AG04450 (cell line): ENCODE results near the gene UBXN6. TPM values are rescaled to one million over a fixed set of nuclear protein-coding genes. Genes with fewer than 3 reads are reported as not detected.

ENCODE experiments used
- CTCF ChIA-PET: fragments of 300-600, 350-600 bp; formaldehyde crosslinking; extraction: SDS; loops from one replicate; lab custom pipeline; 2022; ENCODE audit warnings: antibody characterized with exemption, inconsistent platforms; lab: Charles Lee
- POLR2A ChIA-PET: fragments of 350-600 bp; formaldehyde crosslinking; extraction: SDS; loops from one replicate; lab custom pipeline; 2021; ENCODE audit warnings: antibody characterized with exemption, inconsistent platforms; lab: Yijun Ruan, JAX
- DNase-seq: peaks from one replicate; pipeline ENCODE4 v3.0.0-alpha.2; 2011; ENCODE audit warnings: low read depth, low spot score
- H3K27ac ChIP-seq: one replicate; pipeline ENCODE4 v1.5.1; 2012; ENCODE audit warnings: low read depth, low read length, control low read depth
- H3K27me3 ChIP-seq: one replicate; pipeline ENCODE4 v1.6.0; 2012; ENCODE audit warnings: low read length; ENCODE audit not compliant: control insufficient read depth, insufficient read depth
- H3K4me3 ChIP-seq: 2 replicates; pipeline ENCODE4 v1.5.1; 2011; ENCODE audit warnings: mild to moderate bottlenecking, low read depth, low read length, control low read depth
- H3K9me3 ChIP-seq: 2 replicates; pipeline ENCODE4 v1.5.1; 2012; ENCODE audit warnings: low read length; ENCODE audit not compliant: control insufficient read depth, insufficient read depth
- polyA plus RNA-seq: library from polyadenylated mRNA; depleted of rRNA; stranded (reverse); fragments of >200 nt; gene quantifications from 2 replicates; pipeline ENCODE4 v1.2.3, GENCODE V29; 2011
- TF ChIP-seq, protein P1 (sequence below): IDR thresholded peaks from 2 replicates; pipeline ENCODE4 v1.5.1; 2011; ENCODE audit warnings: low read depth, low read length, control low read depth, inconsistent platforms

The UBXN6 gene
- polyA plus RNA-seq, 1 experiment: 45.2 TPM

DNA sequence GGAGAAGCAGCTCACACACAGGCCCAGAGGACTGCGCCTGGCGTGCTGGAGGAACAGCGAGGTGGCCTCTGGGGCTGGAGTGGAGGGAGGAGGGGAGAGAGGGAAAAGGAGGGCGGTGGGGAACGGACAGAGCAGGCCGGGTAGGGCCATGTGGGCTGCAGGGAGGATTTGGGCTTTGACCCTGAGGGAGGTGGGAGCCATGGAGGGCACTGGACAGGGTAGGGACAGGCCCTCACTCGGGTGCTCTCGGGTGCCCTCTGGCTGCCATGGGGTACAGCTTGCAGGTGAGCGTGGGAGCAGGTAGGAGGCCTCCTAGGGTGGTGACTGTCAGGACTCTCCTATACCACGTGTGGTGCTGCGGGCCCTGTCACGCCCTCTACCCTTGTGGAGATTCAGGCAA is 37.9 kb upstream of the UBXN6 start:
- H3K4me3 ChIP-seq: no peak overlapping the region
- no peaks in the 10 kb centered on the region for H3K27me3 ChIP-seq
- POLR2A ChIA-PET: interaction anchor here (1.0 kb wide), 1 partner anchor 14 kb away, joined by 3 read pairs; no protein-coding TSS in a partner anchor
- H3K9me3 ChIP-seq: no peaks in the 10 kb centered on the region; the same call in 1 of the 2 replicates
- TF ChIP-seq, protein P1, sequence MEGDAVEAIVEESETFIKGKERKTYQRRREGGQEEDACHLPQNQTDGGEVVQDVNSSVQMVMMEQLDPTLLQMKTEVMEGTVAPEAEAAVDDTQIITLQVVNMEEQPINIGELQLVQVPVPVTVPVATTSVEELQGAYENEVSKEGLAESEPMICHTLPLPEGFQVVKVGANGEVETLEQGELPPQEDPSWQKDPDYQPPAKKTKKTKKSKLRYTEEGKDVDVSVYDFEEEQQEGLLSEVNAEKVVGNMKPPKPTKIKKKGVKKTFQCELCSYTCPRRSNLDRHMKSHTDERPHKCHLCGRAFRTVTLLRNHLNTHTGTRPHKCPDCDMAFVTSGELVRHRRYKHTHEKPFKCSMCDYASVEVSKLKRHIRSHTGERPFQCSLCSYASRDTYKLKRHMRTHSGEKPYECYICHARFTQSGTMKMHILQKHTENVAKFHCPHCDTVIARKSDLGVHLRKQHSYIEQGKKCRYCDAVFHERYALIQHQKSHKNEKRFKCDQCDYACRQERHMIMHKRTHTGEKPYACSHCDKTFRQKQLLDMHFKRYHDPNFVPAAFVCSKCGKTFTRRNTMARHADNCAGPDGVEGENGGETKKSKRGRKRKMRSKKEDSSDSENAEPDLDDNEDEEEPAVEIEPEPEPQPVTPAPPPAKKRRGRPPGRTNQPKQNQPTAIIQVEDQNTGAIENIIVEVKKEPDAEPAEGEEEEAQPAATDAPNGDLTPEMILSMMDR: no peak
- DNase-seq: no peak
- H3K27ac ChIP-seq: no peak overlapping the region
- CTCF ChIA-PET: no interaction called here

DNA sequence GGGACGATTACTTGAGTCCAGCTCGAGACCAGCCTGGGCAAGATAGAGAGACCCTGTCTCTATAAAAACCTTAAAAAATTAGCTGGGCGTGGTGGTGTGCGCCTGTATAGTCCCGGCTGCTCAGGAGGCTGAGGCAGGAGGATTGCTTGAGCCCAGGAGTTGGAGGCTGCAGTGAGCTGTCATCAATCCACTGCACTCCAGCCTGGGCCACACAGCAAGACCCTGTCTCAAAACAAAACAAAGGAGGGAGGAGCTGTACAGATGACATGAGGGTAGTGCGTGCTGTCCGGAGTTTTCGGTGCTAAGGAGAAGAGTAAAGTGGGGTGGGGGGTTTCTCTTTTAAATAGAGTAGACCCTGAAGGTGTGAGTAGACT is 37.1 kb upstream of the UBXN6 start:
- ChIA-PET POLR2A (interaction anchor here (0.8 to 1.0 kb wide), 2 partner anchors 9 to 13 kb away, joined by 3 to 4 read pairs; no protein-coding TSS in a partner anchor), CTCF (interaction anchor here (0.6 kb wide), 1 partner anchor 17 kb away, joined by 3 read pairs; no protein-coding TSS in a partner anchor)
- no peak overlapping the region for H3K4me3 ChIP-seq
- no peak overlapping the region for H3K27ac ChIP-seq
- no peak for DNase-seq
- TF ChIP-seq, protein P1: no peak
- H3K9me3 ChIP-seq: no peaks in the 10 kb centered on the region; the same call in 1 of the 2 replicates
- H3K27me3 ChIP-seq: no peaks in the 10 kb centered on the region

DNA sequence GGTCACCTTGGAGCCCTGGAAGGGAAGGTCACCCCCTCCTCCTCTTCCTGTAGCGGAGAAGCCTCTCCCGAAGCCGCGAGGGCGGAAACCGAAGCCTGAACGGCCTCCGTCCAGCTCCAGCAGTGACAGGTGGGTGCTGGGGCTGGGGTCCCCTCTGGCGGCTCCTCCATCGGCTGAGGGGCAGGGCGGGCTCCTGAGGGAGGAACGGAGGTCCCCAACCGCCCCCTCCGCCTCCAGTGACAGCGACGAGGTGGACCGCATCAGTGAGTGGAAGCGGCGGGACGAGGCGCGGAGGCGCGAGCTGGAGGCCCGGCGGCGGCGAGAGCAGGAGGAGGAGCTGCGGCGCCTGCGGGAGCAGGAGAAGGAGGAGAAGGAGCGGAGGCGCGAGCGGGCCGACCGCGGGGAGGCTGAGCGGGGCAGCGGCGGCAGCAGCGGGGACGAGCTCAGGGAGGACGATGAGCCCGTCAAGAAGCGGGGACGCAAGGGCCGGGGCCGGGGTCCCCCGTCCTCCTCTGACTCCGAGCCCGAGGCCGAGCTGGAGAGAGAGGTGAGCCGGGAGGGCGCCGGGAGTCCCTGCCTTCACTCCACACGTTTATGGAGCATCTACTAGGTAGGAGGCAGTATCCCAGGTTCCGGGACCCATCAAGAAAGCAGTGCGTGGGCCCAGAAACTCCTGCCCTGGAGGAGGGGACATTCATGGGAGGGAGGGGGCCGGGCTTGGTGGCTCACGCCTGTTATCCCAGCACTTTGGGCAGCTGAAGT is 36.5 kb upstream of the UBXN6 start:
- no peak for DNase-seq
- TF ChIP-seq, protein P1: no peak
- no peaks in the 10 kb centered on the region for H3K27me3 ChIP-seq
- H3K27ac ChIP-seq: no peak overlapping the region
- H3K4me3 ChIP-seq: no peak overlapping the region
- no peaks in the 10 kb centered on the region; the same call in 1 of the 2 replicates for H3K9me3 ChIP-seq
- ChIA-PET CTCF (no interaction called here), POLR2A (interaction anchor here (0.8 kb wide), 1 partner anchor 10 kb away, joined by 4 read pairs; no protein-coding TSS in a partner anchor)

DNA sequence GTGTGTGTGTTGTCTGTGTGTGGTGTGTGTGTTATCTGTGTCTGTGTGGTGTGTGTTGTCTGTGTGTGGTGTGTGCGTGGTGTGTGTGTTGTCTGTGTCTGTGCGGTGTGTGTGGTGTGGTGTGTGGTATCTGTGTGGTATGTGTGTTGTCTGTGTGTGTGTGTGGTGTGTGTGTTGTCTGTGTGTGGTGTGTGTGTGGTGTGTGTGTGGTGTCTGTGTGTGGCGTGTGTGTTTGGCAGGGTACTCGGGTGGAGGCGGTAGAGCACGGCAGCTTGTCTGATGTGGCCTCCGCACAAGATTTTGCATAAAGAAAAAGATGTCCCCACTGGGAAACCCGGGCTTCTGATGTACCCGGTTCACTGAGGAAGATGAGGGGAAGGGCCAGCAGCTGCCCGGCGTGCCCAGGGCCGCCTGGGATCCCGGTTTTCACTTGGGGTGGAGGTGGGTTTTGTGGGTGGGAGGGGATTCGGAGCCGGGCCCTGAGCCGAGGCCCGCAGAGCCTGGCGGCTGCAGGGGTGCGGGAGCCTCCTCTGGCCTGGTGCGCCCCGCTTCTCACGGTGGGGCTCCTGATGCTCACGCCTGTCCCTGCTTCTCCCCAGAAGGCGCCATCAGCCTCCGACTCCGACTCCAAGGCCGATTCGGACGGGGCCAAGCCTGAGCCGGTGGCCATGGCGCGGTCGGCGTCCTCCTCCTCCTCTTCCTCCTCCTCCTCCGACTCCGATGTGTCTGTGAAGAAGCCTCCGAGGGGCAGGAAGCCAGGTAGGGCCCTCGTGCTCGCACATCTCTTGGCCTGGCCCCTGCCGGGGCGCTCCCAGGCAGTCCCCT is 35.7 kb upstream of the UBXN6 start:
- no peak for DNase-seq
- ChIA-PET CTCF (no interaction called here), POLR2A (no interaction called here)
- Histone ChIP-seq H3K27me3 (no peaks in the 10 kb centered on the region), H3K9me3 (no peaks in the 10 kb centered on the region; the same call in 1 of the 2 replicates), H3K4me3 (no peak overlapping the region), H3K27ac (no peak overlapping the region)
- TF ChIP-seq, protein P1: no peak
